ENCODE data around the gene BOD1L1.

The BOD1L1 gene

DNA sequence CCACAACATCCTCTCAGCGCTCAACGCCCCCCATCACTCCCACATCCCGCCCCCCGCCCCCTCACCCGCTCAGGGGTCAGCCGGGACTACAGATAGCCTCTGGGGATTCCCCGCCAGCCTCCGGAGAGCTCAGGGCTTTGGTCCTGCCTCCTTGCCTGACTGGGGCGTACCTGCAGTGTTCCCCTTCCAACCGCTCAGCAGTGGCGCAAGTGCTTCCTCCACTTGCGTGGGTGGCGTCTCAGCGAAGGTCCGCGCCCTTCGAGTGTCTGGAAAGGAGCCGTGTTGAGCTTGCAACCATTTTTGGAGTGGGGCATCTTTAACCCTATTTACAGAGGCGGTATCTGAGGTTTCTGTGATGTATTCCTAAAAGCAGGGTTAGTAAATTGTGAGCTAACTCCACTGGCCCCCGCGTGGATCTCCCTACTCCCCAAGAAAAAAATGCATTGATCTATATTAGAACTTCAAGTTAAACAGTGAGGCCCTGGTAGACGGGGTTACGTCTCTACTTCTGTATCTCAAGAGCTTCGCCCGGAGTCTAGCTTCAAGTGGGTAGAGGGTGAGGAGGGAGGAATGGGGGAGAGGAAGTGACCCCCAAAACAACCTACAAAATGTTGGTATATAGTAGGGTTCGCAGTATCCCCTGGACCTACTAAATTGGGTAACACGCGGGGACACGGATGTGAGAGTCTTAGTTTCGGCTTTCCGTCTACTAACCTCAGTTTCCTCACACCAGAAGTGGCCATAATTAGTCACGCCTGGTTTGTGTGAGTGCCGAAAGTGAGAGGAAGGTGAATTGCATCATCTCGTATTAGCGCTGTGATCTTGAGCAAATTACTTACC is 99.3 kb downstream of the BOD1L1 start:
- TF ChIP-seq EP300 (IDR thresholded peaks at IDR 0.05; ENCODE audit: borderline replicate concordance): no peak

DNA sequence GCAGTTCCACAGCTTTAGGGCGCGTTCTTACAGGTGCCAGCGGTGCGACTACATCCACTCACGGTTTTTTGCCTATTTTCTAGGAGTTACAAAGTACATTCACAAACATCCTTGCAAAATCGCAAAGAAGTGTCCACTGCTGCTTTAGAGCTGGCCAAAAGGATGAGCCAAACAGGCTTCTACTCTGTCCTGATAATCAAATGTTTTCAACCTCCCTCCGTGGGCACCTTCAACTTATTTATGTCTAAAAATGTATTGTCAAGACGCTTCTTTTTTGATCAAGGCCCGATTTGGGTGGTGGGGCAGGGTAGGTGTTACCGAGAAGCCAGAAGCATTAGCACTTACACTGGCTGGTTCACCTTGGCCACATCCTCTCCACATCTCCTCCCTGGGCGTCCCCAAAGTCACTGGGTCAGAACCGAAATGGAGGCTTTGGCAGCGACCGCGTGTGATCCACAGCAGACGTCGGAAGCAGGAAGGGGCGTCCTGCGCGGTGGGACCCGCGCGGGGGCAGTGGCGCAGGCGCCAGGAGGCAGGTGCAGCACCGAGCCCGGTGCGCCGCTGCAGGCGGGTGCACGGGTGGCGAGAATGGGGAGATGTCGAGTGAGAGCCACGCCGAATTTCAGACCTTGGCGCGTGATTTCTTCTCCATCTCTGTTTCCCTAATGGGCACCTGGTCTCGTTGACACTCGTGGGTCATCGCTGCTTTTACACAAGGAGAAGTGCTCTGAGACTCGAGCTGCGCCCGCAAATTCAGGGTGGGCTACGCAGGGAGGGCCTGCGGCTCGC is 100.1 kb downstream of the BOD1L1 start:
- TF ChIP-seq CREB1 (IDR thresholded peaks at IDR 0.05; ENCODE audit: low read depth) (no peak), EP300 (IDR thresholded peaks at IDR 0.05; ENCODE audit: borderline replicate concordance) (no peak), TCF12 (IDR thresholded peaks at IDR 0.05; ENCODE audit: low read depth) (no peak), NFIC (IDR thresholded peaks at IDR 0.05) (no peak)
- TF ChIP-seq, protein P1, sequence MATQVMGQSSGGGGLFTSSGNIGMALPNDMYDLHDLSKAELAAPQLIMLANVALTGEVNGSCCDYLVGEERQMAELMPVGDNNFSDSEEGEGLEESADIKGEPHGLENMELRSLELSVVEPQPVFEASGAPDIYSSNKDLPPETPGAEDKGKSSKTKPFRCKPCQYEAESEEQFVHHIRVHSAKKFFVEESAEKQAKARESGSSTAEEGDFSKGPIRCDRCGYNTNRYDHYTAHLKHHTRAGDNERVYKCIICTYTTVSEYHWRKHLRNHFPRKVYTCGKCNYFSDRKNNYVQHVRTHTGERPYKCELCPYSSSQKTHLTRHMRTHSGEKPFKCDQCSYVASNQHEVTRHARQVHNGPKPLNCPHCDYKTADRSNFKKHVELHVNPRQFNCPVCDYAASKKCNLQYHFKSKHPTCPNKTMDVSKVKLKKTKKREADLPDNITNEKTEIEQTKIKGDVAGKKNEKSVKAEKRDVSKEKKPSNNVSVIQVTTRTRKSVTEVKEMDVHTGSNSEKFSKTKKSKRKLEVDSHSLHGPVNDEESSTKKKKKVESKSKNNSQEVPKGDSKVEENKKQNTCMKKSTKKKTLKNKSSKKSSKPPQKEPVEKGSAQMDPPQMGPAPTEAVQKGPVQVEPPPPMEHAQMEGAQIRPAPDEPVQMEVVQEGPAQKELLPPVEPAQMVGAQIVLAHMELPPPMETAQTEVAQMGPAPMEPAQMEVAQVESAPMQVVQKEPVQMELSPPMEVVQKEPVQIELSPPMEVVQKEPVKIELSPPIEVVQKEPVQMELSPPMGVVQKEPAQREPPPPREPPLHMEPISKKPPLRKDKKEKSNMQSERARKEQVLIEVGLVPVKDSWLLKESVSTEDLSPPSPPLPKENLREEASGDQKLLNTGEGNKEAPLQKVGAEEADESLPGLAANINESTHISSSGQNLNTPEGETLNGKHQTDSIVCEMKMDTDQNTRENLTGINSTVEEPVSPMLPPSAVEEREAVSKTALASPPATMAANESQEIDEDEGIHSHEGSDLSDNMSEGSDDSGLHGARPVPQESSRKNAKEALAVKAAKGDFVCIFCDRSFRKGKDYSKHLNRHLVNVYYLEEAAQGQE (IDR thresholded peaks at IDR 0.05; ENCODE audit: low read depth): no peak

DNA sequence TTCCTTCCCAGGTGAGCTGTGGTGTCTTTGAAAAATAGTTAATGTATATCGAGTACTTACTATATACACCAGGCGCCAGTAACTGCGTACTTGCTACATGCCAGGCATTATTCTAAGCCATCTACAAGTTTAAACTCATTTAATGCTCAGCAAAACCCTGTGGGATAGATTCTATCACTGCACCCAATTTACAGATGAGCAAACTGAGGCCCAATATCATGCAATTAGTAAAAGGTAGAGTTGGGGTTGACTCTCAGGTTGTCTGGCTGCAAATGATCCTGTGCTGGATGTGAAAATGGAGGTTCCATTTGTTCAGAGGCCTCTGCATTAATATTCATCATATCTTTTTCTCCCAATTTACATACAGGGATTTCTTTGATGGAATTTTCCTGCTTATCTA is 100.9 kb downstream of the BOD1L1 start:
- TF ChIP-seq CREB1 (IDR thresholded peaks at IDR 0.05; ENCODE audit: low read depth): no peak
- no peak for TF ChIP-seq FOXM1 (IDR thresholded peaks at IDR 0.05; ENCODE audit: borderline replicate concordance, low read depth)
- no peak for TF ChIP-seq NFIC (IDR thresholded peaks at IDR 0.05)

DNA sequence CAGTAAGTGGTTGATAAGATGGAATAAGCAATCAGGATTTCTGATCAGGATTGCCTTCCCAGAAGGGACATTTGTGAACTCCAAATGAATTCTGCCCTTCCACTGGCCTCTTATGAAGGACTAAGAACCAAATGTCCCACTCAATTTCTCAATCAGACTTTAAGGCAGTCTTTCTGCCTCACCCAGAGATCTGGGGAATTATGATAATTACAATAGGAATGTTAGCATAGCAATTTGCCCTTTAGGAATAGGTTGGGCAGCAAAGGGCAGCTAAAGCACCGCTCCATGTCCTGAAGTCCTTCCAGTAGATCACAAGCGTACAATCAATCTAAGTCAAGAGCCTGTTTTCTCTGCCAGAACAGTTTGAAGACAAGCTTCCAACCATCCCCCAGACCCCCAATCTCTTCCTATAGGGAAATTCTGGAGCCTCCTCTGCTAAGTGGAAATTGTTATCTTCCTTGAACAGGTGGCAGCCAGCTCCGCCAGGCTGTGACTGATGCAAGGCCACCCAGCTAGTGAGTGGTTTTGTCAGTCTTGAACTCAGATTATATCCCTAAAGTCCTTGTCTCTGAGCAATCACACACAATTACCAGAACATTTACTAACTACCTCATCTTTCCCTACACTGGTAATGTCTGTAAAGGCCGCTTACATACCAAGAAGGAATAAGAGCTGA is 101.8 kb downstream of the BOD1L1 start:
- no peak for TF ChIP-seq NFIC (IDR thresholded peaks at IDR 0.05)
- no peak for TF ChIP-seq TEAD4 (IDR thresholded peaks at IDR 0.05)
- TF ChIP-seq EP300 (IDR thresholded peaks at IDR 0.05; ENCODE audit: borderline replicate concordance): no peak
- TF ChIP-seq TCF12 (IDR thresholded peaks at IDR 0.05; ENCODE audit: low read depth): no peak
- TF ChIP-seq YY1 (IDR thresholded peaks at IDR 0.05; ENCODE audit: low read depth): no peak
- no peak for TF ChIP-seq RAD21 (IDR thresholded peaks at IDR 0.05; ENCODE audit: low read depth)
- no peak for TF ChIP-seq FOXM1 (IDR thresholded peaks at IDR 0.05; ENCODE audit: borderline replicate concordance, low read depth)
- TF ChIP-seq, protein P1 (IDR thresholded peaks at IDR 0.05; ENCODE audit: low read depth): no peak
- no peak for TF ChIP-seq EGR1 (IDR thresholded peaks at IDR 0.05)
- no peak for TF ChIP-seq CREB1 (IDR thresholded peaks at IDR 0.05; ENCODE audit: low read depth)
- no peak for TF ChIP-seq TAF1 (IDR thresholded peaks at IDR 0.05; ENCODE audit: low read depth)

DNA sequence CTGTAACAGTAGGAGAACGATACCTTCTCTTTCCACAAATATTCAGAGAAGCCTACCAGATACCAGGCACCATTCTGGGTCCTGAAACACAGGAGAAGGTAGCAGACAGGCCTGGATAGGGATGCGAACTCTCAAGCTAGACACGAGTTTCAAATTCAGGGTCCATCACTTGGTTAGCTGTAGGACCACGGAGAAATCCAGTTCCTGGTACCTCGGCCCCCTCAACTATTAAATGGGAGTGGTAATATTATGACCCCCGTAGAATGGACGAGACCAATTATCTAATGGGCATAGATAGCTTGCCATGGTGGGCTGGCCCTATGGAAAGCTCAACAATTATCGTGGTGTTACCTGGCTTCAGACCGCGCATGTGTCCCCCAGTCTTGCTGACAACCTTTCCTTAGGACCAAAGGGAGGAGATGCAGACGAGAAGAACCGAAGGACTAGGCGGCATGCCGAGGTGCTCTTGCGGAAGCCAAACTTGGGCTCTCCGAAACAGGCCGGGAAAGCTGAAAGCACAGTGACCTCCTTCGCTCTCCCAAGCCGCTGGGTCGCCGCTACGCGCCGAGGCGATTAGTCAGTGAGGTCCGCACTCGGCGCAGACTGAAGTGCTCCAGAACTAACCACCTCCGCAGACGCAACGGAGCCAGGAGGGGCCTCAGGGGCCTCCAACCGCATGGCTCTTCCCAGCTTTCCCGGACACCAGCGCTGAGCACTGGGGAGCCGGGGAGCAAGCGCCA is 102.9 kb downstream of the BOD1L1 start:
- TF ChIP-seq NFIC (IDR thresholded peaks at IDR 0.05) (no peak), ZBTB7A (IDR thresholded peaks at IDR 0.05; ENCODE audit: low read depth) (no peak), EP300 (IDR thresholded peaks at IDR 0.05; ENCODE audit: borderline replicate concordance) (no peak)

DNA sequence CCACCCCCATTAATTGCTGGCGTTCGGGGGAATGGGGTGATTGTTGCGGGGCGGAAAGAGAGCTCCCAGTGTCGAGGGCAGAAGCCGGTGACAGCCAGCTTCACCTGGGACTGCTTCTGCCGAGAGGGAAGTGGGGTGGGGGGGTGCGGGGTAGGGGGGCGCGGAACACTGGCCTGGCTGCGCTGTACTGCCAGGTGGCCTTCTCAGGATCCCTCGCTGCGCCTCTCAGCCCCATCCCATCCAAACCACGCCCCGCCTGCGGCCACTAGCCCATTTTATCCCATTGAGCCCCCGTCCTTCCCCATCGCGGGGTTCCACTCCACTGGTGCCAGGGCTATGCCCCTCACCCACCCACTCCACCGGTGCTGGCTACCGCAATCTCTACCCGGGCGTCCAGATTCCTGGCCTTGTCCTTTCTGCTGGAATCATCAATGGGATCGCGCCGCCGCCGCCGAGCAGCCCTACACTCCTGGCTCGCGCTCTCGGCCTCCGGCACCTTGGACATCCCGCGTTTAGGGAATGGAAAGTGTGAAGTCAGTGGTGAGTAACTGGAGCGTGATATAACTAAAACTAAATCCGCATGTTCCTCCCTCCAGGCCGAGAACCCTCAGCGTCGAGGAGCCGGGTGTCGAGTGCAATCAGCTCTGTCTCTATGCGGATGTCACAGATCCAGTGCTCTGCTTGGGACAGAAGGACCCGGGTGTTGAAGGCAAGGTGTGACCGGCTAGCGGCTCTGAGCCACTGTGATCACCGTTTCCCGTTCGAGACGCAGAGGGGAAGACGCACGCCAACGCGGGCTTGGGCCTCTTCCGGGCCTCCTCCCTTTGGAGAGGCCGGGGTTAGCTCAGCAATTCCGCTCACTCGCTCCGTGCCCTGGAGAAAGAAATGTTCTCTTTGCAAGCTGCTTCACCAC is 103.7 kb downstream of the BOD1L1 start:
- TF ChIP-seq, protein P2, sequence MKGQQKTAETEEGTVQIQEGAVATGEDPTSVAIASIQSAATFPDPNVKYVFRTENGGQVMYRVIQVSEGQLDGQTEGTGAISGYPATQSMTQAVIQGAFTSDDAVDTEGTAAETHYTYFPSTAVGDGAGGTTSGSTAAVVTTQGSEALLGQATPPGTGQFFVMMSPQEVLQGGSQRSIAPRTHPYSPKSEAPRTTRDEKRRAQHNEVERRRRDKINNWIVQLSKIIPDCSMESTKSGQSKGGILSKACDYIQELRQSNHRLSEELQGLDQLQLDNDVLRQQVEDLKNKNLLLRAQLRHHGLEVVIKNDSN (IDR thresholded peaks at IDR 0.05): no peak
- TF ChIP-seq, protein P1 (IDR thresholded peaks at IDR 0.05; ENCODE audit: low read depth): no peak
